TTC549 (cell line): ENCODE results near the gene ACOX3.

Source experiments
- FAIRE-seq: peaks from 2 replicates; lab custom pipeline; 2012; peaks lifted over from hg19 to GRCh38; lab: Jason Lieb, UNC

ACOX3 gene

GRCh38 chr4:8334786-8335460, 105.6 kb downstream of the ACOX3 start:
- FAIRE-seq: no peak

DNA sequence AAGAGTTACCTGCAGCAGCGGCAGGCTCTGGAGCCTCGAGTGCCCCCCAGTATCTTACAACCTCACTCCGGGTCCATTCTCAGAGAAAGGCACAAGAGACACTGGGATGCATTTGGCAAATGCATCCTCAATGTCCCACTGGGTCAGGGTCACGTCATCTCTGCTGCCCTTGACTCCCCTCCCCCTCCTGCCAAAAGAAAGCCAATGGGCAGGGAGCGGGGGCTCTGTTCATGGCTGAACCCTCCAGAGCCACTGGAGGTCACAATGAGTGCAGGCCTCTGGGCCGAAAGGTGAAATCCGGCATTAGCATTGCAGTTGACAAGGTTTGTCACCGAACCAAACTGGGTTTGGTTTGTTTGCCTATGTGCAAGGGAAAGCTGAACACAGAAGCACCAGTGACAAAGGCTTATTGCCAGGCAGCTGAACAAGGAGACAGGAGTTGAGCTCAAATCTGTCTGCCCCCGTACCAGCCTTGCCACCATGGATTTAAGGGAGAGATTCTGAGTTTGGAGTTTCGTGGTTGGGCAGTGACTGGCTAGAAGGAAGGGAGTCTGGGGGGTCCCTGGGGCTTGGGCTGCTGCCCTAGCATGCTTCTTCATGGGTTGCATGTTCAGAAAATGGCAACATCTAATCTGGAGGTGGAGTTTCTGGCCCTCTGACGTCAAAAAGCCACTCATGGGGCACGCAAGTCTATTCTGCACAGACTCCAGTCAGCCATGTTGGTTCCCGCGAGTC, 106.6 kb downstream of the ACOX3 start:
- FAIRE-seq: no peak

- no peak for FAIRE-seq
Measured at GRCh38 chr4:8332891-8333331, 107.6 kb downstream of the ACOX3 start.

DNA sequence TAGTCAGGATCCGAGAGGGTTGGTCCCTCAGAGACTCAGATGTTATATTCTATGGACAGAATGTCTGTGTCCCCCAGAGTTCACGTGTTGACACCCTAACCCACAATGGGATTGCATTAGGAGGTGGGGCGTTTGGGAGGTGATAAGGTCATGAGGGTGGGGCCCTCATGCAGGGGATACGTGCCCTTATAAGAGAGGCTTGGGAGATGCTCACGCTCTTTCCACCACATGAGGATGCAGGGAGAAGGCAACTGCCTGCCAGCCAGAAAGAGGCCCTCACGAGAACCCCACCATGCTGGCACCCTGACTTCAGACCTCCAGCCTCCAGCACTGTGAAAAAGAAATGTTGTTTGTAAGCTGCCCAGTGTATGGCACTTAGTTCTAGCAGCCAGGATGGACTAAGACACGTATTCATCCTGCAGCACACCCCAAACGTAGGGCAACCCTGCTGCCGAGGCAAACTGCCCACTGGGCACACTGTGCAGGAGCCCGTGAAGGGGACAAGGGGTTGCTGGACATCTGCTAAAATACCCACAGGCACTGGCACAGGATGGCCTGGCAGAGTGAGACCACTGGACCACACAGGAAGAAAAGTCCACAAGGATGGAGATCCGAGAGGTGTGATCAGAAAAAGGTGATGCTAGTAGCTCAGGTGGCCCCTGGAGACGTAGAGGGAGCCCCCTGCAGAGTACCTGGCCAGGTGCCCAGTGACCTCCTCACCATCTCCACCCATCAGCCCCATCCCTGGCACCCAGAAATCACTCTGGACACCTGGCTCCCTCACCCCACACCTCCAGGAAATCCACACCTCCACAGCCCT, 108.3 kb downstream of the ACOX3 start:
- FAIRE-seq: no peak

DNA sequence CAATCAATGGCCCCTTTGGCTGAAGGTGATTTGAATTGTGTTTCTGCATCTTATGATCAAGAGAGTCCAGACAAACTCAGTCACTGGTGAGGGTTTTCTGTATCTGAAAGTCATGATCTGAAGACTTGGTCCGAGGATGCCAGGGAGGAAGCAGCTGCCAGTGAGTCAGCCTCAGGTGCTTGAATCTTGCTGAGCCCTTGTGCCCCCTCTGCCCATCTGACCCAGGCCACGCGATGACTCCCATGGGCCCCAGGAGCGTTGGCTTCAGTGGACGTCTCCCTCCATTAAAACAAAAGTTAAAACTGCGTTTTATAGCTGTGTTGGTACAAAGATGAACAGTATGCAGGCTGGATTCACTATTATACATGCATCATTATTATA, 109.0 kb downstream of the ACOX3 start:
- FAIRE-seq: no peak

- no peak for FAIRE-seq
Measured at GRCh38 chr4:8330821-8331574, 109.5 kb downstream of the ACOX3 start.

- no peak for FAIRE-seq
Measured at GRCh38 chr4:8329859-8330761, 110.4 kb downstream of the ACOX3 start.

GRCh38 chr4:8329560-8329858, 111.0 kb downstream of the ACOX3 start:
- FAIRE-seq: no peak

DNA sequence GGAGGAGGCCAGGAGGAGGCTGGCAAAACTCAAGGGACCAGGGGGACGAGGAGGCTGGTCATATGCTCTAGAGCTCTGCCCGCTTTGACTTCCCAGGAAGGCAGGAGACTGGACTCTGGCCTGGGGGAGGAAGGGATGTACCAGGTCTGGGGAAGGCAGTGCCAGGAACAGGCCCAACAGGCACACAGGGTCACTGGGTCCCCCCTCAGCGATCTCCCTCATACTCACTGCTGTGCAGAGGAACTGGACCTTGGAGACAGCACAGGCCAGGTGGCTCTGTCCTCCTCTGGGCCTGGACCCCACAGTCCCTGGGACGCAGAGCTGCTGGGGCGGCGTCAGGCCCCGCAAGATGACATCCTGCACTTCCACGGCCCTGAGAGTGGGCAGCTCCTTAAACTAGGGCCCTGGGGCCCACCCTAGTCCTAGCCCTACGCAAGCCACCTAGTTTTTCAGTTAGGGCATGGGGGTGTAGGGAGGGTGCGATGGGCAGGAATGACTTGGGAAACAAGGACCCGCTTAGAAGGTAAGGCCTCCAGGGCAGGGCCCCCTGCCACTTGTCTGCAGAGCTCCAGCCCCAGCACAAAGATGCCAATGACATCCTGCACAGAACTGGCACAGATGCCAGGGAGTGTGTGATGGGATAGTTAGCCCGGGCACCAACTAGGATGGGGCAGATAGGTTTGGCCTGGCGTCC, 111.5 kb downstream of the ACOX3 start:
- FAIRE-seq: no peak

GRCh38 chr4:8328456-8328855, 112.1 kb downstream of the ACOX3 start:
- no peak for FAIRE-seq

- no peak for FAIRE-seq
Measured at GRCh38 chr4:8326206-8326605, 114.3 kb downstream of the ACOX3 start.

DNA sequence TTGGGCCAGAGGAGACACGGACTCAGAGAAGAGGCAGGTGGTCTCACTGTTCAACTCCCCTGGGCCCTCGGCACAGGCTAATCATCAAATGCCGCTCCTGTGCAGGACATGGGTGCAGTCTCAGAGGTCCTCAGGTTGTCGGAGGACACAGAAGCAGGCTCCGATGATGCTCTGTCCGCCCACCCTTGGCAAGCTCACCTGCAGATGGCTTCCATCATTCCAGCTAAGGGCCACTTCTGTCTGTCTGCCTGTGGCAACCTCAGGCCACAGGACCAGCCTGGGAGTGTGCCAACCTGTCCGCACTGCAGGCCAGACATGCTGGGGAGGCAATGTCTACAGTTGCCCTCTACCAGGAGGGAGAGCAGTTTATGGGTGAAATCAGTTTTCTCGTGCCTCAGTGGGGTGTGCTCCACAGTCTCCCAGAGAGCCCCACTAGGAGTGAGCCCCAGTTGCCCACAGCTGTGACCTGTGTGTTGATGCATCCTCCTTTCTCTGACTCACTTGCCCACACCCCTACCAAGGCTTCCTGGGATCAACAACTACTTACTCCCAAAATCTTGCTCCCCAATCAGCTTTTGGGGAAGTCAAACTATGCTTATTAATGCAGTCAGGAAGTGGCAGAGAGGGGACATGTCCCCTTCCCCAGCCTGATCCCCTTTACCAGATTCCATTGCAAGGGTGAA, 115.1 kb downstream of the ACOX3 start:
- no peak for FAIRE-seq

- FAIRE-seq: no peak
Measured at GRCh38 chr4:8324640-8325239, 115.8 kb downstream of the ACOX3 start.

- FAIRE-seq: no peak
Measured at GRCh38 chr4:8323947-8324555, 116.5 kb downstream of the ACOX3 start.

- no peak for FAIRE-seq
Measured at GRCh38 chr4:8322794-8323704, 117.5 kb downstream of the ACOX3 start.

GRCh38 chr4:8321771-8322170, 118.8 kb downstream of the ACOX3 start:
- FAIRE-seq: no peak

GRCh38 chr4:8321220-8321619, 119.3 kb downstream of the ACOX3 start:
- no peak for FAIRE-seq

- FAIRE-seq: no peak
Measured at GRCh38 chr4:8320386-8320750, 120.2 kb downstream of the ACOX3 start.
